GM12878 (cell line): ENCODE measurements around the gene EXOC3L1. TPM values are rescaled to one million over a fixed set of nuclear protein-coding genes. Genes with fewer than 3 reads are reported as not detected.

Experiments
- ATAC-seq: fragments of 200-7000 bp; cut with Tn5 transposase; 3 replicates; pipeline ENCODE4 v1.9.1; 2020; ENCODE audit warnings: mild to moderate bottlenecking, moderate library complexity
- BruUV-seq: library from RNA; stranded (reverse); fragments of 400-500 nt; replicated peaks from 2 replicates; lab custom pipeline; 2021; lab: Mats Ljungman, UMichigan
- CTCF ChIA-PET: fragments of 300-600 bp; sonication (Branson Sonifier 250); formaldehyde crosslinking; extraction: SDS; loops from one replicate; lab custom pipeline; 2021; ENCODE audit warnings: inconsistent platforms; lab: Yijun Ruan, JAX
- POLR2A ChIA-PET: fragments of 350-600 bp; formaldehyde crosslinking; extraction: SDS; loops from one replicate; lab custom pipeline; 2021; ENCODE audit warnings: inconsistent platforms; lab: Charles Lee
- RAD21 ChIA-PET: fragments of 300-600 bp; sonication (Branson Sonifier 250); formaldehyde crosslinking; loops from one replicate; lab custom pipeline; 2023; ENCODE audit warnings: antibody characterized with exemption; ENCODE audit not compliant: unreplicated experiment; lab: Charles Lee
- SMC1A ChIA-PET: fragments of 300-600 bp; sonication (Branson Sonifier 250); formaldehyde crosslinking; loops from one replicate; lab custom pipeline; 2023; ENCODE audit not compliant: unreplicated experiment, uncharacterized antibody; lab: Charles Lee
- DNase-seq: peaks from one replicate; pipeline ENCODE4 v3.0.0-alpha.2; 2011; ENCODE audit warnings: low read depth, low spot score
- FAIRE-seq: peaks from 3 replicates; lab custom pipeline; 2011; peaks lifted over from hg19 to GRCh38; lab: Jason Lieb, UNC
- H2AFZ ChIP-seq: 2 replicates; pipeline ENCODE4 v1.6.0; 2011; ENCODE audit warnings: low read depth, low read length, control low read depth; ENCODE audit not compliant: control insufficient read depth
- H3K27ac ChIP-seq: 2 replicates; pipeline ENCODE4 v1.5.1; 2011; ENCODE audit warnings: control low read depth; ENCODE audit not compliant: control insufficient read depth, insufficient read depth
- H3K27me3 ChIP-seq, 2 experiments: replicated peaks in 1 of 2; 2 replicates each; pipeline versions ENCODE4 v1.6.0 to v1.6.1; 2011; ENCODE audit warnings: low read length in 1 of 2; ENCODE audit not compliant: control insufficient read depth in 2 of 2, insufficient read depth in 2 of 2
- H3K36me3 ChIP-seq, 2 experiments: 2 replicates each; pipeline ENCODE4 v1.5.1; 2011; ENCODE audit warnings: low read length in 1 of 2; ENCODE audit not compliant: control insufficient read depth in 2 of 2, insufficient read depth in 2 of 2
- H3K4me1 ChIP-seq: 2 replicates; pipeline ENCODE4 v1.6.1; 2011; ENCODE audit warnings: mild to moderate bottlenecking, low read length, moderate library complexity, mixed read lengths; ENCODE audit not compliant: control insufficient read depth, insufficient read depth
- H3K4me2 ChIP-seq: 2 replicates; pipeline ENCODE4 v1.6.0; 2011; ENCODE audit warnings: control low read depth; ENCODE audit not compliant: control insufficient read depth, insufficient read depth
- H3K4me3 ChIP-seq: fragments of 200-600 bp; sonication (generic); 2 replicates; pipeline ENCODE4 v1.5.1; 2016
- H3K79me2 ChIP-seq: 2 replicates; pipeline ENCODE4 v1.6.0; 2011; ENCODE audit warnings: low read length; ENCODE audit not compliant: control insufficient read depth, insufficient read depth
- H3K9ac ChIP-seq: 2 replicates; pipeline ENCODE4 v1.8.0; 2011; ENCODE audit warnings: low read length, control low read depth, mixed read lengths; ENCODE audit not compliant: control insufficient read depth, insufficient read depth
- H3K9me3 ChIP-seq: replicated peaks from 3 replicates; pipeline ENCODE4 v1.5.1; 2011; ENCODE audit warnings: mild to moderate bottlenecking, low read length; ENCODE audit not compliant: control insufficient read depth, insufficient read depth
- H4K20me1 ChIP-seq: 2 replicates; pipeline ENCODE4 v1.6.0; 2011; ENCODE audit not compliant: control insufficient read depth, insufficient read depth
- ASH2L ChIP-seq: fragments of 300-600, 200-600 bp; sonication (generic); IDR thresholded peaks from 2 replicates; pipeline ENCODE4 v1.6.1; 2017; ENCODE audit warnings: low read depth, mild to moderate bottlenecking, borderline replicate concordance
- ATF7 ChIP-seq: fragments of 450-650 bp; IDR thresholded peaks from 2 replicates; pipeline ENCODE4 v1.6.1; 2016; ENCODE audit warnings: low read depth, mild to moderate bottlenecking
- ESRRA ChIP-seq: IDR thresholded peaks from 2 replicates; pipeline ENCODE4 v1.6.1; 2012; ENCODE audit warnings: mild to moderate bottlenecking, low read length, improper control_type of control experiment
- EZH2 ChIP-seq: IDR thresholded peaks from 2 replicates; pipeline ENCODE4 v1.6.1; 2012; ENCODE audit warnings: low read depth, mild to moderate bottlenecking, control low read depth, inconsistent platforms, low read length, borderline replicate concordance; ENCODE audit not compliant: control insufficient read depth
- GABPA ChIP-seq: IDR thresholded peaks from 2 replicates; pipeline ENCODE4 v1.6.1; 2014; ENCODE audit warnings: antibody characterized with exemption, low read depth, mild to moderate bottlenecking, inconsistent platforms
- LARP7 ChIP-seq: fragments of 450-650 bp; IDR thresholded peaks from 2 replicates; pipeline ENCODE4 v1.6.1; 2017; ENCODE audit warnings: mild to moderate bottlenecking
- MEF2B ChIP-seq: fragments of 450-650 bp; IDR thresholded peaks from 2 replicates; pipeline ENCODE4 v1.6.1; 2018; ENCODE audit warnings: mild to moderate bottlenecking, moderate library complexity; ENCODE audit not compliant: partially characterized antibody, poor library complexity, severe bottlenecking
- NFYB ChIP-seq: IDR thresholded peaks from 2 replicates; pipeline ENCODE4 v1.6.1; 2011; ENCODE audit warnings: low read depth, mild to moderate bottlenecking, low read length, improper control_type of control experiment, moderate library complexity; ENCODE audit not compliant: insufficient read depth
- POLR2AphosphoS2 ChIP-seq: IDR thresholded peaks from 2 replicates; pipeline ENCODE4 v1.6.1; 2011; ENCODE audit warnings: low read depth, mild to moderate bottlenecking, low read length, improper control_type of control experiment, moderate library complexity
- POU2F2 ChIP-seq: IDR thresholded peaks from 3 replicates; pipeline ENCODE4 v1.6.1; 2011; ENCODE audit warnings: low read depth, mild to moderate bottlenecking, low read length, borderline replicate concordance
- STAT3 ChIP-seq: IDR thresholded peaks from 2 replicates; pipeline ENCODE4 v1.6.1; 2011; ENCODE audit warnings: low read depth, low read length, improper control_type of control experiment
- WRNIP1 ChIP-seq: IDR thresholded peaks from 2 replicates; pipeline ENCODE4 v1.6.1; 2011; ENCODE audit warnings: low read depth, low read length, improper control_type of control experiment, borderline replicate concordance
- WGBS: methylation state at CpG from one replicate; pipeline ENCODE4 v1.1.6; 2016; ENCODE audit warnings: low lambda C conversion rate; ENCODE audit not compliant: insufficient replicate concordance, insufficient coverage; ENCODE audit errors: missing lambda C conversion rate; 5-methylcytosine and 5-hydroxymethylcytosine counted together
- in situ Hi-C: fragments of 300-500 bp; cut with MboI; formaldehyde crosslinking; loops from 9 replicates; pipeline ENCODE4 v1.14.3; 2018; ENCODE audit warnings: mixed read lengths
- intact Hi-C: fragments of 100-400 bp; cut with micrococcal nuclease; formaldehyde crosslinking; loops from one replicate; pipeline ENCODE4 v1.14.2; 2022; ENCODE audit not compliant: unreplicated experiment
- polyA plus RNA-seq, 11 experiments: library from polyadenylated mRNA; depleted of rRNA in 4 of 11; unstranded in 6 of 11; stranded (reverse) in 5 of 11; fragments of >200 nt; fragmentation: Nextera tagmentation in 4 of 11; fragmentation: Illumina TruSeq in 1 of 11; extraction: Ambion mirVana in 4 of 11; extraction: Trizol in 1 of 11; gene quantifications; 1 replicate in 1 of 11; 2 replicates in 10 of 11; pipeline versions ENCODE4 v1.2.1 to v1.2.3, GENCODE V29; 2011 to 2016; ENCODE audit warnings: inconsistent platforms in 2 of 11, missing spikeins in 2 of 11, low read depth in 1 of 11
- total RNA-seq, 4 experiments: library from RNA; depleted of rRNA in 3 of 4; stranded (reverse); fragments of >200 nt in 3 of 4; fragmentation: Illumina TruSeq in 1 of 4; extraction: Trizol in 1 of 4; gene quantifications; 2 replicates each; pipeline versions ENCODE4 v1.2.1 to v1.2.3, GENCODE V29; 2013 to 2021
- TF ChIP-seq, protein P1 (sequence below): IDR thresholded peaks from 2 replicates; pipeline ENCODE4 v1.6.1; 2011; ENCODE audit warnings: low read depth, low read length, improper control_type of control experiment, borderline replicate concordance
- TF ChIP-seq, protein P2 (sequence below): IDR thresholded peaks from 2 replicates; pipeline ENCODE4 v1.6.1; 2012; ENCODE audit warnings: mild to moderate bottlenecking, low read depth, low read length
- TF ChIP-seq, protein P3 (sequence below): fragments of 450-650 bp; formaldehyde crosslinking; IDR thresholded peaks from 2 replicates; pipeline ENCODE4 v1.5.0; 2022; ENCODE audit warnings: mild to moderate bottlenecking, missing genetic modification characterization

Gene EXOC3L1
- total and polyA plus RNA-seq, 10 of the 15 experiments (the other 5 are each of a cell fraction or from before 2014, with no cell fraction given): 0.07 to 0.42 TPM; not detected in 8

DNA sequence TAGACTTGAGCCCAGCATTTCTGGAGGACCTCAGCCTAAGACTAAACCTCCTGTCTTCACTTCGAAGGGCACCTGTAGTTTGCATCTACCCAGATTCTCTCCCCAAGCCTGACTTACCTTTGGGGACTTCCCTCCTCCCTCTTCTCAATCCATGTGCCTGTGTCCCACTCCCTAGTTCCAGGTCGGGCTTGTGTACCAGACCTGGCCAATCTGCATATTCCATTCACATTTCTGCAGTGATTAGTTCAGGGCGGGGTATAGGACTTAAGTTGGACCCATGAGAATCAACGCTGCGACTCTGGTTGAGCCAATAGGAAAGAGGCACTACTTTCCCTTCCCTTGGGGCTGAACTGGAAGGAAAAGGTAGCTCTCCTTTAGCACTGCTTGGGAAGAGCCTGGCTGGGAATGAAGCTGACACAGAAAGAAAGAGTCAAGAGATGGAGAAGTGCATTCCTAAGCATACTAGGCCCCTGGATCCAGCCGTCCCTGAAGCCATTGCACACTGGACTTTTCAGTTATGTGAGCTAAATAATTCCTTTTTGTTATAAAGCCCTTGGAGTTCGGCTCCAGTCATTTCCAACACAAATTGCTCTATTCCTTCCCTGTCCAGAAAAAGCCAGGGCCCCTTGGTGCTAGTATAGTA, 32.7 kb downstream of the EXOC3L1 start:
- ChIA-PET CTCF (interaction anchor here (0.6 to 10.0 kb wide), 17 partner anchors 9 to 259 kb away, joined by 3 to 98 read pairs (median 7); partner anchors contain the start of genes CES3, NOL3 and ZDHHC1), SMC1A (interaction anchor here (0.6 to 5.2 kb wide), 17 partner anchors 13 to 306 kb away, joined by 3 to 48 read pairs (median 4); partner anchors contain the start of genes NOL3 and PDP2), RAD21 (interaction anchor here (0.8 to 5.2 kb wide), 5 partner anchors 12 to 143 kb away, joined by 3 to 48 read pairs (median 4); partner anchors contain the start of gene NOL3), POLR2A (interaction anchor here (0.5 to 8.2 kb wide), 5 partner anchors 16 to 140 kb away, joined by 4 to 137 read pairs (median 12); partner anchors contain the start of genes FHOD1 and NOL3)
- no TSS peak for BruUV-seq
- in situ Hi-C loops (loop anchor here (10.0 kb wide), 1 partner anchor 182 kb away; no protein-coding TSS in a partner anchor), intact Hi-C loops (loop anchor here (5.0 kb wide), 2 partner anchors 55 to 505 kb away; partner anchors contain the start of genes ACD and PARD6A)
- no peaks in the 10 kb centered on the region for H3K9me3 ChIP-seq
- peaks cover 11% of the 10 kb centered on the region for H3K79me2 ChIP-seq
- FAIRE-seq (no peak), ATAC-seq (no peak), DNase-seq (no peak)
- no peak overlapping the region for H3K9ac ChIP-seq
- H4K20me1 ChIP-seq: peaks cover 10% of the 10 kb centered on the region; the same call in 1 of the 2 replicates
- H3K4me3 ChIP-seq: no peak overlapping the region
- WGBS: 94% methylated on average over 7 of the region's 7 CpGs
- peaks cover 30% of the 10 kb centered on the region for H3K4me1 ChIP-seq
- H3K36me3 ChIP-seq: no peaks in the 10 kb centered on the region
- no peak overlapping the region for H2AFZ ChIP-seq
- H3K27ac ChIP-seq: no peak overlapping the region
- no peaks in the 10 kb centered on the region for H3K27me3 ChIP-seq
- H3K4me2 ChIP-seq: no peak overlapping the region
- no peak for TF ChIP-seq STAT3
- TF ChIP-seq, protein P1, sequence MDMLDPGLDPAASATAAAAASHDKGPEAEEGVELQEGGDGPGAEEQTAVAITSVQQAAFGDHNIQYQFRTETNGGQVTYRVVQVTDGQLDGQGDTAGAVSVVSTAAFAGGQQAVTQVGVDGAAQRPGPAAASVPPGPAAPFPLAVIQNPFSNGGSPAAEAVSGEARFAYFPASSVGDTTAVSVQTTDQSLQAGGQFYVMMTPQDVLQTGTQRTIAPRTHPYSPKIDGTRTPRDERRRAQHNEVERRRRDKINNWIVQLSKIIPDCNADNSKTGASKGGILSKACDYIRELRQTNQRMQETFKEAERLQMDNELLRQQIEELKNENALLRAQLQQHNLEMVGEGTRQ: no peak
- no peak for TF ChIP-seq POLR2AphosphoS2
- TF ChIP-seq ASH2L: no peak
- TF ChIP-seq, protein P2, sequence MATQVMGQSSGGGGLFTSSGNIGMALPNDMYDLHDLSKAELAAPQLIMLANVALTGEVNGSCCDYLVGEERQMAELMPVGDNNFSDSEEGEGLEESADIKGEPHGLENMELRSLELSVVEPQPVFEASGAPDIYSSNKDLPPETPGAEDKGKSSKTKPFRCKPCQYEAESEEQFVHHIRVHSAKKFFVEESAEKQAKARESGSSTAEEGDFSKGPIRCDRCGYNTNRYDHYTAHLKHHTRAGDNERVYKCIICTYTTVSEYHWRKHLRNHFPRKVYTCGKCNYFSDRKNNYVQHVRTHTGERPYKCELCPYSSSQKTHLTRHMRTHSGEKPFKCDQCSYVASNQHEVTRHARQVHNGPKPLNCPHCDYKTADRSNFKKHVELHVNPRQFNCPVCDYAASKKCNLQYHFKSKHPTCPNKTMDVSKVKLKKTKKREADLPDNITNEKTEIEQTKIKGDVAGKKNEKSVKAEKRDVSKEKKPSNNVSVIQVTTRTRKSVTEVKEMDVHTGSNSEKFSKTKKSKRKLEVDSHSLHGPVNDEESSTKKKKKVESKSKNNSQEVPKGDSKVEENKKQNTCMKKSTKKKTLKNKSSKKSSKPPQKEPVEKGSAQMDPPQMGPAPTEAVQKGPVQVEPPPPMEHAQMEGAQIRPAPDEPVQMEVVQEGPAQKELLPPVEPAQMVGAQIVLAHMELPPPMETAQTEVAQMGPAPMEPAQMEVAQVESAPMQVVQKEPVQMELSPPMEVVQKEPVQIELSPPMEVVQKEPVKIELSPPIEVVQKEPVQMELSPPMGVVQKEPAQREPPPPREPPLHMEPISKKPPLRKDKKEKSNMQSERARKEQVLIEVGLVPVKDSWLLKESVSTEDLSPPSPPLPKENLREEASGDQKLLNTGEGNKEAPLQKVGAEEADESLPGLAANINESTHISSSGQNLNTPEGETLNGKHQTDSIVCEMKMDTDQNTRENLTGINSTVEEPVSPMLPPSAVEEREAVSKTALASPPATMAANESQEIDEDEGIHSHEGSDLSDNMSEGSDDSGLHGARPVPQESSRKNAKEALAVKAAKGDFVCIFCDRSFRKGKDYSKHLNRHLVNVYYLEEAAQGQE: no peak
- TF ChIP-seq POU2F2: no peak
- TF ChIP-seq EZH2: no peak
- TF ChIP-seq NFYB: no peak
- TF ChIP-seq, protein P3, sequence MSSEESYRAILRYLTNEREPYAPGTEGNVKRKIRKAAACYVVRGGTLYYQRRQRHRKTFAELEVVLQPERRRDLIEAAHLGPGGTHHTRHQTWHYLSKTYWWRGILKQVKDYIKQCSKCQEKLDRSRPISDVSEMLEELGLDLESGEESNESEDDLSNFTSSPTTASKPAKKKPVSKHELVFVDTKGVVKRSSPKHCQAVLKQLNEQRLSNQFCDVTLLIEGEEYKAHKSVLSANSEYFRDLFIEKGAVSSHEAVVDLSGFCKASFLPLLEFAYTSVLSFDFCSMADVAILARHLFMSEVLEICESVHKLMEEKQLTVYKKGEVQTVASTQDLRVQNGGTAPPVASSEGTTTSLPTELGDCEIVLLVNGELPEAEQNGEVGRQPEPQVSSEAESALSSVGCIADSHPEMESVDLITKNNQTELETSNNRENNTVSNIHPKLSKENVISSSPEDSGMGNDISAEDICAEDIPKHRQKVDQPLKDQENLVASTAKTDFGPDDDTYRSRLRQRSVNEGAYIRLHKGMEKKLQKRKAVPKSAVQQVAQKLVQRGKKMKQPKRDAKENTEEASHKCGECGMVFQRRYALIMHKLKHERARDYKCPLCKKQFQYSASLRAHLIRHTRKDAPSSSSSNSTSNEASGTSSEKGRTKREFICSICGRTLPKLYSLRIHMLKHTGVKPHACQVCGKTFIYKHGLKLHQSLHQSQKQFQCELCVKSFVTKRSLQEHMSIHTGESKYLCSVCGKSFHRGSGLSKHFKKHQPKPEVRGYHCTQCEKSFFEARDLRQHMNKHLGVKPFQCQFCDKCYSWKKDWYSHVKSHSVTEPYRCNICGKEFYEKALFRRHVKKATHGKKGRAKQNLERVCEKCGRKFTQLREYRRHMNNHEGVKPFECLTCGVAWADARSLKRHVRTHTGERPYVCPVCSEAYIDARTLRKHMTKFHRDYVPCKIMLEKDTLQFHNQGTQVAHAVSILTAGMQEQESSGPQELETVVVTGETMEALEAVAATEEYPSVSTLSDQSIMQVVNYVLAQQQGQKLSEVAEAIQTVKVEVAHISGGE: no peak
- TF ChIP-seq ATF7: no peak
- TF ChIP-seq WRNIP1: no peak
- no peak for TF ChIP-seq GABPA
- no peak for TF ChIP-seq ESRRA
- no peak for TF ChIP-seq LARP7
- TF ChIP-seq MEF2B: no peak
